NCI-H1417 (cell line): Measurements from ENCODE around the gene CAMTA1.

Experiments
- DNase-seq, 3 experiments: peaks; one replicate each; lab custom pipeline; 2025; lab: John Stamatoyannopoulos, UW

The CAMTA1 gene

GRCh38 chr1:7553042-7553690, 767.9 kb downstream of the CAMTA1 start:
- DNase-seq = peak in 1 of 3 experiments; percentile 5

GRCh38 chr1:7554385-7555235, 769.4 kb downstream of the CAMTA1 start:
- peak in 1 of 3 experiments; percentile 10 for DNase-seq

GRCh38 chr1:7555391-7556185, 770.3 kb downstream of the CAMTA1 start:
- DNase-seq = no peak

- no peak for DNase-seq
These were observed 772.1 kb downstream of the CAMTA1 start for GRCh38 chr1:7557301-7557891.

GRCh38 chr1:7558041-7558461, 772.8 kb downstream of the CAMTA1 start:
- DNase-seq = no peak

- no peak for DNase-seq
These were observed 773.2 kb downstream of the CAMTA1 start for GRCh38 chr1:7558481-7558880.

GRCh38 chr1:7558921-7559869, 773.9 kb downstream of the CAMTA1 start:
- no peak for DNase-seq

GRCh38 chr1:7560128-7560527, 774.9 kb downstream of the CAMTA1 start:
- DNase-seq = no peak

GRCh38 chr1:7560601-7561181, 775.4 kb downstream of the CAMTA1 start:
- no peak for DNase-seq

GRCh38 chr1:7561331-7561921, 776.2 kb downstream of the CAMTA1 start:
- DNase-seq = peak in 1 of 3 experiments; percentile 3

- no peak for DNase-seq
These were observed 776.9 kb downstream of the CAMTA1 start for GRCh38 chr1:7561936-7562728.

- DNase-seq = no peak
These were observed 777.7 kb downstream of the CAMTA1 start for GRCh38 chr1:7562729-7563605.

GRCh38 chr1:7564137-7564536, 778.9 kb downstream of the CAMTA1 start:
- DNase-seq = no peak

- no peak for DNase-seq
These were observed 780.0 kb downstream of the CAMTA1 start for GRCh38 chr1:7565099-7565750.

GRCh38 chr1:7566417-7567375, 781.4 kb downstream of the CAMTA1 start:
- no peak for DNase-seq

- DNase-seq = no peak
These were observed 782.1 kb downstream of the CAMTA1 start for GRCh38 chr1:7567376-7567775.

- no peak for DNase-seq
These were observed 782.8 kb downstream of the CAMTA1 start for GRCh38 chr1:7568053-7568452.
